K562 (cell line): ENCODE data around the gene FAAH. TPM values are rescaled to one million over a fixed set of nuclear protein-coding genes. Genes with fewer than 3 reads are reported as not detected.

Experiments
- CCAR2 ChIP-seq: fragments of 200-400 bp; formaldehyde crosslinking; IDR thresholded peaks from 2 replicates; pipeline ENCODE4 v1.6.1; 2017; ENCODE audit warnings: mild to moderate bottlenecking, low read depth, low read length
- FOXP4 ChIP-seq: sonication (generic); formaldehyde crosslinking; IDR thresholded peaks from 2 replicates; pipeline ENCODE4 v1.8.0; 2022; ENCODE audit warnings: mild to moderate bottlenecking, missing genetic modification reagents, borderline replicate concordance
- NFIX ChIP-seq: fragments of 250-450 bp; sonication (Bioruptor Pico); IDR thresholded peaks from 2 replicates; pipeline ENCODE4 v1.4.0; 2020; ENCODE audit warnings: low read depth, mild to moderate bottlenecking, moderate library complexity
- PHF20 ChIP-seq: fragments of 450-650 bp; IDR thresholded peaks from 2 replicates; pipeline ENCODE4 v1.6.1; 2018; ENCODE audit not compliant: partially characterized antibody
- RREB1 ChIP-seq: fragments of 250-450 bp; sonication (Bioruptor Pico); IDR thresholded peaks from 2 replicates; pipeline ENCODE4 v1.4.0; 2020
- ZNF217 ChIP-seq: sonication (generic); formaldehyde crosslinking; IDR thresholded peaks from 2 replicates; pipeline ENCODE4 v1.8.0; 2022; ENCODE audit warnings: mild to moderate bottlenecking, missing genetic modification reagents
- ZNF277 ChIP-seq: fragments of 250-450 bp; sonication (Bioruptor Pico); IDR thresholded peaks from 2 replicates; pipeline ENCODE4 v1.8.0; 2022; ENCODE audit warnings: inconsistent platforms, mild to moderate bottlenecking, moderate library complexity, borderline replicate concordance
- ZNF449 ChIP-seq: fragments of 250-450 bp; sonication (Bioruptor Pico); IDR thresholded peaks from 2 replicates; pipeline ENCODE4 v1.8.0; 2022; ENCODE audit warnings: moderate library complexity, mild to moderate bottlenecking, inconsistent platforms
- ZNF830 ChIP-seq: fragments of 250-450 bp; sonication (Bioruptor Pico); IDR thresholded peaks from 2 replicates; pipeline ENCODE4 v1.5.0; 2021; ENCODE audit warnings: mild to moderate bottlenecking
- polyA plus RNA-seq, 8 experiments: library from polyadenylated mRNA; depleted of rRNA in 4 of 8; stranded (reverse) in 5 of 8; unstranded in 3 of 8; fragments of >200 nt; fragmentation: Nextera tagmentation in 2 of 8; fragmentation: Illumina TruSeq in 1 of 8; extraction: Ambion mirVana in 2 of 8; extraction: Trizol in 1 of 8; gene quantifications; 2 replicates each; pipeline versions ENCODE4 v1.2.1 to v1.2.3, GENCODE V29; 2011 to 2014; ENCODE audit warnings: inconsistent platforms in 1 of 8, missing spikeins in 1 of 8
- total RNA-seq, 7 experiments: library from RNA; depleted of rRNA in 6 of 7; stranded (reverse); fragments of >200 nt in 6 of 7; fragmentation: Illumina TruSeq in 2 of 7; extraction: Trizol in 2 of 7; gene quantifications; 2 replicates each; pipeline versions ENCODE4 v1.2.1 to v1.2.3, GENCODE V29; 2011 to 2021; ENCODE audit warnings: low replicate concordance in 1 of 7
- TF ChIP-seq, protein P1 (sequence below), 3 experiments: IDR thresholded peaks in 2 of 3; conservative IDR thresholded peaks in 1 of 3; 2 replicates each; pipeline ENCODE4 v1.5.1; 2011 to 2012; ENCODE audit warnings: low read length in 3 of 3, mild to moderate bottlenecking in 3 of 3, control low read depth in 2 of 3, improper control_type of control experiment in 1 of 3, inconsistent platforms in 1 of 3, low read depth in 1 of 3, mixed read lengths in 1 of 3, moderate library complexity in 1 of 3; ENCODE audit not compliant: insufficient read depth in 2 of 3
- TF ChIP-seq, protein P2 (sequence below): fragments of 250-450 bp; sonication (Bioruptor Pico); IDR thresholded peaks from 2 replicates; pipeline ENCODE4 v1.8.0; 2021; ENCODE audit warnings: moderate library complexity, mild to moderate bottlenecking, inconsistent platforms

Gene FAAH
- total and polyA plus RNA-seq, 9 of the 15 experiments (the other 6 are each of a cell fraction or from before 2014, with no cell fraction given) = 0.06 to 1.1 (median 0.32) TPM

DNA sequence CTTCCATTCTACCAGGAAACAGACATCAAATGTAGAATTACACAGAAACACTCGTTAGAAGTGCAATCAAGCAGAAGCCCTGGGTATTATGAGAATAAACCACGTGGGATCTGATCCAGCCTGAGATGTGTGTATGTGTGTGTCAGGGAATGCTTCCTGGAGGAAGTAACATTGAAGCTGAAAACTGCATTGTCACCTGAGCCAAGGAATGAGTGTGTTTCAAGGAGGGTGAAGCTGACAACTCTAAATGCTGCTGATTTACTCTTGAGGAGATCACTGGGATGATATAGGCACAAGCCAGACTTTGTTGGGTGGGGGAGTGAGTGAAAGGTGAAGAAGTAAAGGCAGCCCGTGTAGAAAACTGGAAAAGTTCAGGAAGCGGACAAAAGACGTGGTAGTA, 27.6 kb downstream of the FAAH start (continued):
- TF ChIP-seq CCAR2 (no peak), ZNF830 (no peak), ZNF217 (CRISPR knock-in tag) (no peak), PHF20 (no peak), NFIX (no peak), ZNF277 (CRISPR knock-in tag) (no peak), RREB1 (no peak), FOXP4 (CRISPR knock-in tag) (no peak), ZNF449 (CRISPR knock-in tag) (no peak)
- TF ChIP-seq, protein P1, sequence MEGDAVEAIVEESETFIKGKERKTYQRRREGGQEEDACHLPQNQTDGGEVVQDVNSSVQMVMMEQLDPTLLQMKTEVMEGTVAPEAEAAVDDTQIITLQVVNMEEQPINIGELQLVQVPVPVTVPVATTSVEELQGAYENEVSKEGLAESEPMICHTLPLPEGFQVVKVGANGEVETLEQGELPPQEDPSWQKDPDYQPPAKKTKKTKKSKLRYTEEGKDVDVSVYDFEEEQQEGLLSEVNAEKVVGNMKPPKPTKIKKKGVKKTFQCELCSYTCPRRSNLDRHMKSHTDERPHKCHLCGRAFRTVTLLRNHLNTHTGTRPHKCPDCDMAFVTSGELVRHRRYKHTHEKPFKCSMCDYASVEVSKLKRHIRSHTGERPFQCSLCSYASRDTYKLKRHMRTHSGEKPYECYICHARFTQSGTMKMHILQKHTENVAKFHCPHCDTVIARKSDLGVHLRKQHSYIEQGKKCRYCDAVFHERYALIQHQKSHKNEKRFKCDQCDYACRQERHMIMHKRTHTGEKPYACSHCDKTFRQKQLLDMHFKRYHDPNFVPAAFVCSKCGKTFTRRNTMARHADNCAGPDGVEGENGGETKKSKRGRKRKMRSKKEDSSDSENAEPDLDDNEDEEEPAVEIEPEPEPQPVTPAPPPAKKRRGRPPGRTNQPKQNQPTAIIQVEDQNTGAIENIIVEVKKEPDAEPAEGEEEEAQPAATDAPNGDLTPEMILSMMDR (IDR thresholded peaks at IDR 0.05 in 2 of 3, conservative IDR thresholded peaks at IDR 0.05 in 1 of 3; ENCODE audit: insufficient read depth in 2 of 3, low read depth in 1 of 3, low read length in 3 of 3) = no peak
- TF ChIP-seq, protein P2, sequence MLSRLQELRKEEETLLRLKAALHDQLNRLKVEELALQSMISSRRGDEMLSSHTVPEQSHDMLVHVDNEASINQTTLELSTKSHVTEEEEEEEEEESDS (CRISPR knock-in tag) = no peak
